HepG2 (cell line): ENCODE measurements around the gene ATOH8. TPM values are rescaled to one million over a fixed set of nuclear protein-coding genes. Genes with fewer than 3 reads are reported as not detected.

ENCODE experiments used
- CBX5 ChIP-seq: sonication (generic); formaldehyde crosslinking; IDR thresholded peaks from 2 replicates; pipeline ENCODE4 v1.4.0; 2020; ENCODE audit warnings: missing genetic modification reagents, borderline replicate concordance
- CREB3 ChIP-seq: sonication (generic); formaldehyde crosslinking; IDR thresholded peaks from 2 replicates; pipeline ENCODE4 v1.5.0; 2020; ENCODE audit warnings: missing genetic modification reagents
- HMGA1 ChIP-seq: sonication (generic); formaldehyde crosslinking; conservative IDR thresholded peaks from 2 replicates; pipeline ENCODE4 v1.4.0; 2020; ENCODE audit warnings: missing genetic modification reagents
- HOXD1 ChIP-seq: sonication (generic); formaldehyde crosslinking; IDR thresholded peaks from 2 replicates; pipeline ENCODE4 v1.5.0; 2020; ENCODE audit warnings: missing genetic modification reagents
- KDM2A ChIP-seq: sonication (generic); formaldehyde crosslinking; IDR thresholded peaks from 2 replicates; pipeline ENCODE4 v1.4.0; 2020; ENCODE audit warnings: low read depth, missing genetic modification reagents, borderline replicate concordance
- PRDM4 ChIP-seq: sonication (generic); formaldehyde crosslinking; IDR thresholded peaks from 2 replicates; pipeline ENCODE4 v1.9.0; 2021; ENCODE audit warnings: missing genetic modification reagents, borderline replicate concordance
- PRMT3 ChIP-seq: sonication (generic); formaldehyde crosslinking; IDR thresholded peaks from 2 replicates; pipeline ENCODE4 v1.8.1; 2022; ENCODE audit warnings: low read depth, mild to moderate bottlenecking, moderate library complexity, missing genetic modification reagents, borderline replicate concordance
- RAD51 ChIP-seq: fragments of 450-650 bp; IDR thresholded peaks from 2 replicates; pipeline ENCODE4 v1.6.1; 2016; ENCODE audit warnings: borderline replicate concordance
- RNF219 ChIP-seq: sonication (generic); formaldehyde crosslinking; IDR thresholded peaks from 2 replicates; pipeline ENCODE4 v1.5.0; 2020; ENCODE audit warnings: mild to moderate bottlenecking, missing genetic modification reagents
- RXRB ChIP-seq: IDR thresholded peaks from 2 replicates; pipeline ENCODE4 v1.6.1; 2016; ENCODE audit warnings: borderline replicate concordance, missing genetic modification reagents, missing compliant biosample characterization
- TAF1 ChIP-seq: sonication (generic); formaldehyde crosslinking; IDR thresholded peaks from 2 replicates; pipeline ENCODE4 v1.4.0; 2020; ENCODE audit warnings: missing genetic modification reagents
- TFDP1 ChIP-seq: IDR thresholded peaks from 2 replicates; pipeline ENCODE4 v1.6.1; 2016; ENCODE audit warnings: missing compliant biosample characterization, missing genetic modification reagents, borderline replicate concordance
- ZBTB26 ChIP-seq: IDR thresholded peaks from 2 replicates; pipeline ENCODE4 v1.6.1; 2016; ENCODE audit warnings: missing compliant biosample characterization, missing genetic modification reagents, borderline replicate concordance
- ZFP37 ChIP-seq: sonication (generic); formaldehyde crosslinking; IDR thresholded peaks from 2 replicates; pipeline ENCODE4 v1.4.0; 2020; ENCODE audit warnings: missing genetic modification reagents, borderline replicate concordance
- ZFX ChIP-seq: sonication (generic); formaldehyde crosslinking; IDR thresholded peaks from 2 replicates; pipeline ENCODE4 v1.4.0; 2020; ENCODE audit warnings: mild to moderate bottlenecking, low read depth, missing genetic modification reagents, moderate library complexity
- ZMAT3 ChIP-seq: sonication (generic); formaldehyde crosslinking; conservative IDR thresholded peaks from 2 replicates; pipeline ENCODE4 v1.7.0; 2021; ENCODE audit warnings: missing genetic modification reagents
- ZNF563 ChIP-seq: sonication (generic); formaldehyde crosslinking; IDR thresholded peaks from 2 replicates; pipeline ENCODE4 v1.8.0; 2022; ENCODE audit warnings: mild to moderate bottlenecking, moderate library complexity, missing genetic modification reagents
- ZNF747 ChIP-seq: sonication (generic); formaldehyde crosslinking; IDR thresholded peaks from 2 replicates; pipeline ENCODE4 v1.8.1; 2023; ENCODE audit warnings: missing genetic modification reagents, mild to moderate bottlenecking, borderline replicate concordance
- ZNF75D ChIP-seq: sonication (generic); formaldehyde crosslinking; IDR thresholded peaks from 2 replicates; pipeline ENCODE4 v1.8.1; 2023; ENCODE audit warnings: missing genetic modification reagents, mild to moderate bottlenecking, borderline replicate concordance
- ZNF784 ChIP-seq: sonication (generic); formaldehyde crosslinking; IDR thresholded peaks from 2 replicates; pipeline ENCODE4 v1.5.1; 2020; ENCODE audit warnings: missing genetic modification reagents, mild to moderate bottlenecking, borderline replicate concordance
- polyA plus RNA-seq, 8 experiments: library from polyadenylated mRNA; depleted of rRNA in 3 of 8; stranded (reverse) in 7 of 8; unstranded in 1 of 8; fragments of >200 nt; fragmentation: Illumina TruSeq in 4 of 8; extraction: Trizol in 4 of 8; gene quantifications; 2 replicates each; pipeline versions ENCODE4 v1.2.1 to v1.2.3, GENCODE V29; 2011 to 2016; ENCODE audit warnings: low read depth in 4 of 8, missing spikeins in 1 of 8, mixed read lengths in 1 of 8; ENCODE audit not compliant: insufficient read depth in 1 of 8
- total RNA-seq, 5 experiments: library from RNA; depleted of rRNA; stranded (reverse); fragments of >200 nt; fragmentation: Illumina TruSeq; extraction: Trizol; gene quantifications; 2 replicates each; pipeline ENCODE4 v1.2.3, GENCODE V29; 2016; ENCODE audit warnings: low read depth in 1 of 5

ATOH8 gene
- total and polyA plus RNA-seq, 2 of the 13 experiments (the other 11 are each of a cell fraction or from before 2014, with no cell fraction given): 0.13 to 0.61 TPM

- no peak for TF ChIP-seq PRMT3
- peak; percentile 60; the same call in 1 of the 2 replicates for TF ChIP-seq ZBTB26
- no peak for TF ChIP-seq RAD51
- TF ChIP-seq RXRB (CRISPR knock-in tag): peak; percentile 24; the same call in 1 of the 2 replicates
- TF ChIP-seq ZNF563 (CRISPR knock-in tag): no peak
- TF ChIP-seq HOXD1: 0 out of 2 replicates have a peak, but pooled peaks have one; percentile 26
- TF ChIP-seq ZNF75D (CRISPR knock-in tag): no peak
- no peak for TF ChIP-seq PRDM4
- no peak for TF ChIP-seq HMGA1
- no peak for TF ChIP-seq RNF219
- TF ChIP-seq KDM2A (CRISPR knock-in tag): peak; percentile 73; the same call in 1 of the 2 replicates
- no peak for TF ChIP-seq CBX5 (CRISPR knock-in tag)
- TF ChIP-seq ZFP37 (CRISPR knock-in tag): no peak
- TF ChIP-seq ZFX (CRISPR knock-in tag): peak; percentile 81
- TF ChIP-seq ZNF747 (CRISPR knock-in tag): peak; percentile 53; the same call in 1 of the 2 replicates
- TF ChIP-seq TFDP1 (CRISPR knock-in tag): peak; percentile 33; the same call in 1 of the 2 replicates
- TF ChIP-seq TAF1 (CRISPR knock-in tag): no peak
- no peak for TF ChIP-seq ZNF784 (CRISPR knock-in tag)
- no peak for TF ChIP-seq CREB3 (CRISPR knock-in tag)
- 0 out of 2 replicates have a peak, but pooled peaks have one; percentile 41 for TF ChIP-seq ZMAT3 (CRISPR knock-in tag)
Observed at GRCh38 chr2:85772019-85772745, 18.4 kb downstream of the ATOH8 start (continued).
